ENCODE measurements around the gene FOXA2.

Gene FOXA2

DNA sequence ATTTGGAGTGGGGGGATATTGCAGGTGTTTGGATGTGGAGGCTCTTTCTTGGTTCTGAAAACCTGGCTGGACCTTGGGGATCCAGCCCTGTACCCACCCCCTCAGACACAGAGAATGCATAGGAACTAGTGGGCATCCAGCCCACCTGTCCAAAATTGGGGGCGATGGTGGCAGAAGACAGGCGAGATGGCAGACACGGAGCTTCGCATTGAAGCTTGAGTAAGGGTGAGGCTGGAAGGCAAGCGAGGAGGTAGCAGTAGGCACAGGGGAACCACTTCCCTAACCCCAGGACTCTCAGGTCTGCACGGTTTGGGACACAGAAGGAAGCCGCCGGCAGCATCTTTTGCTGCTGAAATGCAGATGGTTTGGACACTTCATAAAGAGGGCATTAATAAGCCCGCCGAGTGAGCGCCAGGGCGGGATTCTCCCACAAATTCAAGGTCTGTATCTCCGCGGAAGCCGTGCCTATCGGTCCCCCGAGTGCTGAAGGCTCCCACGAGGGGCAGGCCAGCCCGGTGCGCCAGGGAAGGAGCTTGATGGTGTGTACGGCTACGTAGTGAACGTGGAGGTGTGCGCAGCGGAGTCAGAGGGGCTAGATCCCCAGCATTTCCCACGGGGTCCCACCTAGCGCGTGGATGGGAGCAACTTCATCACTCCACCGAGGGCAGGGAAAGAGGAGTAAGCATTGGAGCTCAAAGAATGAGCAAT is 1.6 kb upstream of the FOXA2 start:
- in situ Hi-C loops (cut with HindIII; ENCODE audit: low sequenced_read_pairs), result no loop called here
- no peak for DNase-seq (ENCODE audit: low read depth)
- TF ChIP-seq, protein P1, sequence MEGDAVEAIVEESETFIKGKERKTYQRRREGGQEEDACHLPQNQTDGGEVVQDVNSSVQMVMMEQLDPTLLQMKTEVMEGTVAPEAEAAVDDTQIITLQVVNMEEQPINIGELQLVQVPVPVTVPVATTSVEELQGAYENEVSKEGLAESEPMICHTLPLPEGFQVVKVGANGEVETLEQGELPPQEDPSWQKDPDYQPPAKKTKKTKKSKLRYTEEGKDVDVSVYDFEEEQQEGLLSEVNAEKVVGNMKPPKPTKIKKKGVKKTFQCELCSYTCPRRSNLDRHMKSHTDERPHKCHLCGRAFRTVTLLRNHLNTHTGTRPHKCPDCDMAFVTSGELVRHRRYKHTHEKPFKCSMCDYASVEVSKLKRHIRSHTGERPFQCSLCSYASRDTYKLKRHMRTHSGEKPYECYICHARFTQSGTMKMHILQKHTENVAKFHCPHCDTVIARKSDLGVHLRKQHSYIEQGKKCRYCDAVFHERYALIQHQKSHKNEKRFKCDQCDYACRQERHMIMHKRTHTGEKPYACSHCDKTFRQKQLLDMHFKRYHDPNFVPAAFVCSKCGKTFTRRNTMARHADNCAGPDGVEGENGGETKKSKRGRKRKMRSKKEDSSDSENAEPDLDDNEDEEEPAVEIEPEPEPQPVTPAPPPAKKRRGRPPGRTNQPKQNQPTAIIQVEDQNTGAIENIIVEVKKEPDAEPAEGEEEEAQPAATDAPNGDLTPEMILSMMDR (IDR thresholded peaks at IDR 0.05; ENCODE audit: low read depth, low read length, missing control alignments), result no peak
- no peak overlapping the region for H3K4me3 ChIP-seq (ENCODE audit: low read depth, low read length)

DNA sequence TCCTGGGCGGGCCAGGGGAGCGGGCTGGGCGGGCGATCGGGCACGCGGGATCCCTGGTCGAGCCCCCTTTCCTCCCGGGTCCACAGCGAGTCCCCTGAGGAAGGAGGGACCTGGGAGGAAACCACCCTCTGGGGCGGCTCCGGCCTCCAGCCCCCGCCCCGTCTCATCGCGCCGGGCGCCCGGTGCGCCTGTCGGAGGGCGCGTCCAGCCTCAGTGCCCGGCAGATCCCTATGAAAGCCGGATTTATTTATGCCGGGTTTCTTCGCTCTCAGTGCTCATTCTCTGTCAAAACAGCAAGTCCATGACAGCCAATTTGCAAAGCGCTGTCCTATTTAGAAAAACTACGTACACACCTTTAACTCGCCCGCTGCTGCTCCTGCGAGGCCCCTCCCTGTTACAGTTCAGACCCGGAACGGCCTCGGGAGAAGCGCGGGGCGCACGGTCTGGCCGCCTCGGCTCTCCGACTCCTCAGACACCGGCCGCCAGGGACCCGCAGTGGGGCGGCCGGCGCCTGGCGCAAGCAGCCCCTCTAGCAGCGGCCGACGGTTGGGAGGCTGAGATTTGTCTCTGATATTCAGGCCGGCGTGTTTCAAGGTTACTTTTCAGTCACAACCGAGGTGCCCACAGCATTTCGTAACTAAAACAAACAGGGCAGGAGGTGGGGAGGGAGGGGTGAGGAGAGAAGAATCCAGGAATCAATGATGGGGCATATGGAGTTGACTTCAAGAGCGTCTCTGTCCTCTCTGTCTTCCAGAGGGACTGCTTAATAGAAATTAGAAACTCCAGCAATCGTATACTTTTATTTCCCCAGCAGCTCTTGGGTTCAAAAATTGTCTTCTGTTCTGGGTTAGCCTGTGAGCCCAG is 782 bp upstream of the FOXA2 start:
- no peak for DNase-seq (ENCODE audit: low read depth)
- TF ChIP-seq, protein P1 (IDR thresholded peaks at IDR 0.05; ENCODE audit: low read depth, low read length, missing control alignments), result no peak
- no peak overlapping the region for H3K4me3 ChIP-seq (ENCODE audit: low read depth, low read length)
- in situ Hi-C loops (cut with HindIII; ENCODE audit: low sequenced_read_pairs), result no loop called here

DNA sequence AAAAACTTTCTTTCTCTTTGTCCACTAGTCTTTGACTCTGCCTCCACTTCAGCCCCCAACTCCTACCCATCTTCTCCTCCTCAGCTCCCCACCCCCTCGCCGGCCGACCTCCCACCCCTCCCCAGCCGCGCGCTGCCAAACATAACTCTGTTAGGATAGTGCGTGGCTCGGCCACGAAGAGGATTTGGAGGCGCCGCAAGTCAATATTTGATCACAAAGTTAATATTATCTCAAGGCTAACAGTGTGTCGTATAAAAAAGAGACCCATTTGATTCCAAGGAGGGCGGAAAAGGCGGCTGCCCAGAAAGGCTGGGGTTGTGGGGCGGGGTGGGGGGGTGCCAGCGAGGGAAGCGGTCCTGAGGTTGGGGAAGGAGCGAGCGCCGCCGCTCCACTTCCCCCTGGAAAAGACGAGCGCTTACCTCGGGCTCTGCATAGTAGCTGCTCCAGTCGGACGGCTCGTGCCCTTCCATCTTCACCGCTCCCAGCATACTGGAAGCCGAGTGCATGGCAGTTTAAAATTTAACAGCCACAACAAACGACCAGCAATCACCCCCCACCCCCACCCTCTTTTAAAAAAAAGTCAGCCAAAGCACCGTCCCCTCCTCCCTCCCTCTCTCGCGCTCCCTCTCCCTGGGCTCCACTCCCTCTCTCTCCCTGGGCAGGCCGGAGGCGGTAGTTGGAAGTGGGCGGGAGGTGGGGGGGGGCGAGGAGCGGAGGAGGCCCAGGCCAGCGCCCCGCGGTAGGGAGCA is 425 bp downstream of the FOXA2 start:
- in situ Hi-C loops (cut with HindIII; ENCODE audit: low sequenced_read_pairs), result no loop called here
- no peak for DNase-seq (ENCODE audit: low read depth)
- H3K4me3 ChIP-seq (ENCODE audit: low read depth, low read length), result no peak overlapping the region
- TF ChIP-seq, protein P1 (IDR thresholded peaks at IDR 0.05; ENCODE audit: low read depth, low read length, missing control alignments), result no peak

DNA sequence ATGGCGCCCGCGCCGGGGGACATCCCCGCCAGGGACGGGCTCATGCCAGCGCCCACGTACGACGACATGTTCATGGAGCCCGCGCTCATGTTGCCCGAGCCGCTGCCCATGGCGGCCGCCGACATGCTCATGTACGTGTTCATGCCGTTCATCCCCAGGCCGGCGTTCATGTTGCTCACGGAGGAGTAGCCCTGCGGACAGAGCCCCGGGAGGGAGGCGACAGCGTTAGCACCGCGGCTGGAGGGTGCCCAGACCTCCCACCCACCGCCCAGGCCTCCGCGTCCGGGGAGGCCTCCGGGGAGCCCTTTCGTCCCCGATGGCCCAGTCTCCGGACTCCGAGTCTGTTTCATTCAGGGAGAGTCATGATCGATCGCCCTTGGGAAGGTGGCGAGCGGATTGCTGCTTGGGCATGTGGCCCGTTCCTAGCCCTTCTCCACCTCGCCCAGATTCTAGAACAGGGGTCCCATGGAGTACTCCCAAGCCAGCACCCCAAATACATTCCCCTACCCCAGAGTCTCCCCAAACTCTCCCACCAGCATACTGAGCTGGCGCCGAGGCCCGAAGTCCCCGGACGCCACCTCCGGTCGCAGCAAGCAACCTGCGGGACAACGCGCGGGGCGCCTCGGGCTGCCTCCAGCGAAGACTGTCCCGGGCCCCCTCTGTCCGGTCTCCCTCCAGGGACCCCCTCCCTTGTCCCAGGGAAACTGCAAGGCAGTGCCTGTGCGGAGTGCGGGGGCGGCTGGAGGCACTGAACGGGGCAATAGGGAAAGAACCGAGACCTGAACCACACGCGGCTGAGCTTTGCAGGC is 1.2 kb downstream of the FOXA2 start:
- TF ChIP-seq, protein P1 (IDR thresholded peaks at IDR 0.05; ENCODE audit: low read depth, low read length, missing control alignments), result no peak
- in situ Hi-C loops (cut with HindIII; ENCODE audit: low sequenced_read_pairs), result no loop called here
- no peak for DNase-seq (ENCODE audit: low read depth)
- no peak overlapping the region for H3K4me3 ChIP-seq (ENCODE audit: low read depth, low read length)

DNA sequence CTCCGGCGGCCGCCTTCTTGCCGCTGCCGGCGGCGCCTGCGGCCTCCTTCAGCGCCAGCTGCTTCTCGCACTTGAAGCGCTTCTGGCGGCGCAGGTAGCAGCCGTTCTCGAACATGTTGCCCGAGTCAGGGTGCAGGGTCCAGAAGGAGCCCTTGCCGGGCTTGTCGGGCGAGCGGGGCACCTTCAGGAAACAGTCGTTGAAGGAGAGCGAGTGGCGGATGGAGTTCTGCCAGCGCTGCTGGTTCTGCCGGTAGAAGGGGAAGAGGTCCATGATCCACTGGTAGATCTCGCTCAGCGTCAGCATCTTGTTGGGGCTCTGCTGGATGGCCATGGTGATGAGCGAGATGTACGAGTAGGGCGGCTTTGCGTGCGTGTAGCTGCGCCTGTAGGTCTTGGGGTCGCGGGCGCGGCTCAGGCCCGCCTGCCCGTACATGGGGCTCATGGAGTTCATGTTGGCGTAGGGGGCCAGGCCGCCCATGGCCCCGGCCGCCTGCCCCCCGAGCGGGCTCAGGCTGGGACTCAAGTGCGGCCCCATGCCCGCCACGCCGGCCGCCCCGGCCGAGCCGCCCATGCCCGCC is 1.9 kb downstream of the FOXA2 start:
- TF ChIP-seq, protein P1 (IDR thresholded peaks at IDR 0.05; ENCODE audit: low read depth, low read length, missing control alignments), result no peak
- no peak overlapping the region for H3K4me3 ChIP-seq (ENCODE audit: low read depth, low read length)
- DNase-seq (ENCODE audit: low read depth), result no peak
- in situ Hi-C loops (cut with HindIII; ENCODE audit: low sequenced_read_pairs), result no loop called here

Data from astrocyte of the cerebellum (primary cell).